HG02981 (cell line): ENCODE measurements around the gene CBX4.

Experiments used
- ATAC-seq: cut with Tn5 transposase; IDR thresholded peaks from one replicate; pipeline ENCODE4 v1.9.1; 2021; ENCODE audit warnings: mild to moderate bottlenecking, moderate library complexity; ENCODE audit not compliant: unreplicated experiment

The CBX4 gene

GRCh38 chr17:79790805-79791734, 48.2 kb downstream of the CBX4 start:
- no peak for ATAC-seq

- no peak for ATAC-seq
Measured at GRCh38 chr17:79789943-79790804, 49.1 kb downstream of the CBX4 start.

- no peak for ATAC-seq
Measured at GRCh38 chr17:79788989-79789942, 50.0 kb downstream of the CBX4 start.

GRCh38 chr17:79788455-79788854, 50.8 kb downstream of the CBX4 start:
- no peak for ATAC-seq

GRCh38 chr17:79786930-79787643, 52.2 kb downstream of the CBX4 start:
- ATAC-seq: no peak

- ATAC-seq: no peak
Measured at GRCh38 chr17:79785900-79786810, 53.1 kb downstream of the CBX4 start.

- ATAC-seq: no peak
Measured at GRCh38 chr17:79785017-79785899, 54.0 kb downstream of the CBX4 start.

GRCh38 chr17:79784353-79785016, 54.8 kb downstream of the CBX4 start:
- no peak for ATAC-seq

- ATAC-seq: no peak
Measured at GRCh38 chr17:79783891-79784290, 55.3 kb downstream of the CBX4 start.
